Transverse colon (tissue), 4 donors: Measurements from ENCODE around the gene IWS1. TPM values are rescaled to one million over a fixed set of nuclear protein-coding genes. Genes with fewer than 3 reads are reported as not detected.
"Not testable (repeated sequence)": the region's sequence is repeated elsewhere in the genome, so short reads cannot be mapped to it uniquely, and the experiment has no call there.

Source experiments
- DNase-seq: peaks from one replicate; pipeline ENCODE4 v3.0.0-alpha.2; 2019
- H3K27ac ChIP-seq, 4 donors: fragments of 200-600 bp; sonication (generic); 2 replicates each; pipeline ENCODE4 v1.5.1; 2016 to 2018; ENCODE audit warnings: inconsistent platforms in 4 of 4
- H3K27me3 ChIP-seq: fragments of 200-600 bp; sonication (generic); 2 replicates; pipeline ENCODE4 v1.5.1; 2017; ENCODE audit warnings: inconsistent platforms
- H3K36me3 ChIP-seq, 4 donors: fragments of 200-600 bp; sonication (generic); 2 replicates each; pipeline ENCODE4 v1.5.1; 2017 to 2019; ENCODE audit warnings: inconsistent platforms in 4 of 4
- H3K4me1 ChIP-seq, 4 donors: fragments of 200-600 bp; sonication (generic); 2 replicates each; pipeline ENCODE4 v1.5.1; 2017 to 2020; ENCODE audit warnings: inconsistent platforms in 4 of 4
- H3K4me3 ChIP-seq, 4 donors: fragments of 200-600 bp; sonication (generic); 1 replicate in 1 of 4; 2 replicates in 3 of 4; pipeline versions ENCODE4 v1.5.1 to v1.6.1; 2017 to 2019; ENCODE audit warnings: inconsistent platforms in 4 of 4
- H3K9me3 ChIP-seq, 2 donors: fragments of 200-600 bp; sonication (generic); 2 replicates each; pipeline ENCODE4 v1.5.1; 2017 to 2019; ENCODE audit warnings: inconsistent platforms in 2 of 2
- EP300 ChIP-seq: sonication (generic); formaldehyde crosslinking; IDR thresholded peaks from one replicate; pipeline ENCODE4 v1.6.1; 2017; ENCODE audit warnings: antibody characterized with exemption, low read depth
- POLR2A ChIP-seq: fragments of 450-650 bp; IDR thresholded peaks from one replicate; pipeline ENCODE4 v1.6.1; 2016; ENCODE audit warnings: antibody characterized with exemption, mild to moderate bottlenecking, moderate library complexity
- POLR2AphosphoS5 ChIP-seq, 3 donors: sonication (generic); formaldehyde crosslinking; IDR thresholded peaks; one replicate each; pipeline ENCODE4 v1.6.1; 2016; ENCODE audit warnings: antibody characterized with exemption in 3 of 3
- WGBS, 2 donors: methylation state at CpG; one replicate each; pipeline ENCODE4 v1.1.5; 2018; ENCODE audit warnings: low coverage in 1 of 2; 5-methylcytosine and 5-hydroxymethylcytosine counted together
- in situ Hi-C, 4 donors: fragments of 200-750 bp; cut with MboI; loops; one replicate each; pipeline versions ENCODE4 v1.15.0 to v1.15.1; 2017; ENCODE audit warnings: low sequenced_read_pairs in 3 of 4, low pct_ligation_motif_present in 1 of 4, low pct_unique_long_range_greater_than_20kb in 1 of 4
- intact Hi-C: fragments of 100-400 bp; cut with DNase I; formaldehyde crosslinking; loops from one replicate; pipeline ENCODE4 v1.15.1; 2023; ENCODE audit warnings: low total_unique reads
- total RNA-seq, 4 donors: library from RNA; depleted of rRNA; stranded (reverse); fragments of >200 nt; gene quantifications; one replicate each; pipeline ENCODE4 v1.1.0, GENCODE V29; 2016
- TF ChIP-seq, protein P1 (sequence below), 5 experiments: fragments of 200-600 bp in 3 of 5; fragments of 450-650 bp in 2 of 5; sonication (generic) in 3 of 5; IDR thresholded peaks; 1 replicate in 2 of 5; 2 replicates in 3 of 5; pipeline ENCODE4 v1.5.1; 2016 to 2017; ENCODE audit warnings: antibody characterized with exemption in 5 of 5, inconsistent platforms in 3 of 5, mild to moderate bottlenecking in 2 of 5, moderate library complexity in 1 of 5

IWS1 gene
- total RNA-seq, 4 donors from 2014 or later = 27.3 to 139 (median 45.4) TPM

GRCh38 chr2:127573771-127574170 is 47.5 kb upstream of the IWS1 start:
- WGBS, 2 donors = 92 to 99% methylated on average over 13 to 17 of the region's 17 CpGs
- Histone ChIP-seq H3K9me3 (no peaks in the 10 kb centered on the region), H3K27me3 (no peaks in the 10 kb centered on the region), H3K27ac (no peak overlapping the region), H3K4me3 (no peak overlapping the region), H3K36me3 (peaks cover 0 to 7% (median 0%) of the 10 kb centered on the region in 4 donors), H3K4me1 (peaks cover 0 to 8% (median 5%) of the 10 kb centered on the region in 4 donors)
- no peak for TF ChIP-seq EP300
- TF ChIP-seq POLR2AphosphoS5 (IDR thresholded peaks at IDR 0.05) = no peak
- TF ChIP-seq, protein P1, sequence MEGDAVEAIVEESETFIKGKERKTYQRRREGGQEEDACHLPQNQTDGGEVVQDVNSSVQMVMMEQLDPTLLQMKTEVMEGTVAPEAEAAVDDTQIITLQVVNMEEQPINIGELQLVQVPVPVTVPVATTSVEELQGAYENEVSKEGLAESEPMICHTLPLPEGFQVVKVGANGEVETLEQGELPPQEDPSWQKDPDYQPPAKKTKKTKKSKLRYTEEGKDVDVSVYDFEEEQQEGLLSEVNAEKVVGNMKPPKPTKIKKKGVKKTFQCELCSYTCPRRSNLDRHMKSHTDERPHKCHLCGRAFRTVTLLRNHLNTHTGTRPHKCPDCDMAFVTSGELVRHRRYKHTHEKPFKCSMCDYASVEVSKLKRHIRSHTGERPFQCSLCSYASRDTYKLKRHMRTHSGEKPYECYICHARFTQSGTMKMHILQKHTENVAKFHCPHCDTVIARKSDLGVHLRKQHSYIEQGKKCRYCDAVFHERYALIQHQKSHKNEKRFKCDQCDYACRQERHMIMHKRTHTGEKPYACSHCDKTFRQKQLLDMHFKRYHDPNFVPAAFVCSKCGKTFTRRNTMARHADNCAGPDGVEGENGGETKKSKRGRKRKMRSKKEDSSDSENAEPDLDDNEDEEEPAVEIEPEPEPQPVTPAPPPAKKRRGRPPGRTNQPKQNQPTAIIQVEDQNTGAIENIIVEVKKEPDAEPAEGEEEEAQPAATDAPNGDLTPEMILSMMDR (IDR thresholded peaks at IDR 0.05) = no peak
- no peak for TF ChIP-seq POLR2A
- intact Hi-C loops (no loop called here), in situ Hi-C loops (no loop called here)
- no peak for DNase-seq

GRCh38 chr2:127573298-127573697 is 47.0 kb upstream of the IWS1 start:
- DNase-seq = no peak
- Histone ChIP-seq H3K36me3 (peaks cover 0 to 7% (median 0%) of the 10 kb centered on the region in 4 donors), H3K9me3 (no peaks in the 10 kb centered on the region), H3K27ac (no peak overlapping the region), H3K4me1 (peaks cover 0 to 8% (median 5%) of the 10 kb centered on the region in 4 donors), H3K4me3 (no peak overlapping the region), H3K27me3 (no peaks in the 10 kb centered on the region)
- intact Hi-C loops = no loop called here
- TF ChIP-seq POLR2AphosphoS5 (IDR thresholded peaks at IDR 0.05) (no peak), POLR2A (no peak), EP300 (no peak)
- TF ChIP-seq, protein P1 (IDR thresholded peaks at IDR 0.05) = no peak
- 90% methylated on average over 3 to 6 of the region's 6 CpGs for WGBS, 2 donors
- in situ Hi-C loops = no loop called here

DNA sequence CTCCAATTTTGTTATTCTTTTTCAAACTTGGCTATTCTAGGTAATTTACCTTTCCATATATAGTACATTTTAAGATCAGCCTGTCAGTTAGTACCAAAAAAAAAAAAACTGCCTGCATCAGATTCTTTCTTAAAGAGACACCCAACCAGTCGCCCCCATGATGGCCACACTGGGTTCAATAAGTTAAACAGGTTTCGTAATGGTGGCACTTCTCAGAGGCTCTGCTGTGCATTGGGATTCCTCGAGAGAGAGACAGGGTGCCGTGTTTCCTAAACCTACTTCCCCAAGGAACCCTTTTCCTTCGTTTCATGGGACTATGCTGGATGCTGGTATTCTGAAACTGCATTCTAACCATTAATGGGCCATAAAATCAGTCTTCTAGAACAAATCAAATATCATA is 46.6 kb upstream of the IWS1 start:
- no peak for DNase-seq
- no peak overlapping the region for H3K4me3 ChIP-seq
- 81 to 89% methylated on average over 5 of the region's 5 CpGs for WGBS, 2 donors

DNA sequence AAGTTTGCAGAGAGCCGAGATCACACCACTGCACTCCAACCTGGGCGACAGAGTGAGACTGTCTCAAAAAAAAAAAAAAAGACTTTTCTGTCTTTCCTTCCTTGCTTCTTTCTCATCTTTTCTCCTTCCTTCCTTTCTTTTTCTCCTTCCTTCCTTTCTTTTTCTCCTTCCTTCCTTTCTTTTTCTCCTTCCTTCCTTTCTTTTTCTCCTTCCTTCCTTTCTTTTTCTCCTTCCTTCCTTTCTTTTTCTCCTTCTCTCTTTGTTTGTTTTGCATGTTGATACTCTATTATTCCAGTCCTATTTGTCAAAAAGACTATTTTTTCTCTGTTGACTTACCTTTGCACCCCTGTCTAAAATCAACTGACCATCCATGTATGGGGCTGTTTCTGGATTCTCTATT is 46.1 kb upstream of the IWS1 start:
- H3K9me3 ChIP-seq, H3K36me3 ChIP-seq, H3K27ac ChIP-seq, H3K4me1 ChIP-seq, H3K27me3 ChIP-seq, DNase-seq, H3K4me3 ChIP-seq, intact Hi-C loops, in situ Hi-C loops: not testable (repeated sequence)
- WGBS, 2 donors = 94% methylated on average over 2 of the region's 2 CpGs; no CpG with 5 or more reads in 1 of the 2 donors

More for the DNA sequence above, 46.6 kb upstream of the IWS1 start:
- in situ Hi-C loops (no loop called here), intact Hi-C loops (no loop called here)
- peaks cover 0 to 7% (median 0%) of the 10 kb centered on the region in 4 donors for H3K36me3 ChIP-seq
- no peaks in the 10 kb centered on the region for H3K27me3 ChIP-seq
- H3K27ac ChIP-seq = no peak overlapping the region
- peaks cover 0 to 8% (median 5%) of the 10 kb centered on the region in 4 donors for H3K4me1 ChIP-seq
- no peaks in the 10 kb centered on the region for H3K9me3 ChIP-seq
- TF ChIP-seq EP300 (no peak), POLR2AphosphoS5 (IDR thresholded peaks at IDR 0.05) (no peak), POLR2A (no peak)
- TF ChIP-seq, protein P1 (IDR thresholded peaks at IDR 0.05) = no peak
